Keratinocyte (primary cell): ENCODE measurements around the gene GSC2. TPM values are rescaled to one million over a fixed set of nuclear protein-coding genes. Genes with fewer than 3 reads are reported as not detected.

Experiments
- DNase-seq: peaks from one replicate; pipeline ENCODE4 v3.0.0-alpha.2; 2011; ENCODE audit warnings: low read depth, missing footprints, low spot score
- FAIRE-seq: peaks from 2 replicates; lab custom pipeline; 2011; peaks lifted over from hg19 to GRCh38; lab: Jason Lieb, UNC
- H2AFZ ChIP-seq: 2 replicates; pipeline ENCODE4 v1.6.0; 2012; ENCODE audit warnings: low read length, control low read depth, inconsistent platforms; ENCODE audit not compliant: control insufficient read depth
- H3K27ac ChIP-seq: 2 replicates; pipeline ENCODE4 v1.5.1; 2011; ENCODE audit warnings: low read length; ENCODE audit not compliant: control insufficient read depth, insufficient read depth
- H3K27me3 ChIP-seq: 3 replicates; pipeline ENCODE4 v1.6.0; 2011; ENCODE audit warnings: low read length; ENCODE audit not compliant: control insufficient read depth, insufficient read depth; ENCODE audit errors: extremely low read depth
- H3K36me3 ChIP-seq, 2 experiments: 2 replicates in 1 of 2; 3 replicates in 1 of 2; pipeline ENCODE4 v1.5.1; 2011; ENCODE audit warnings: low read length in 2 of 2, mild to moderate bottlenecking in 1 of 2; ENCODE audit not compliant: control insufficient read depth in 2 of 2, insufficient read depth in 2 of 2; ENCODE audit errors: extremely low read depth in 1 of 2
- H3K4me1 ChIP-seq: 3 replicates; pipeline ENCODE4 v1.5.1; 2011; ENCODE audit warnings: low read length; ENCODE audit not compliant: control insufficient read depth, insufficient read depth; ENCODE audit errors: extremely low read depth
- H3K4me2 ChIP-seq: 3 replicates; pipeline ENCODE4 v1.6.0; 2011; ENCODE audit warnings: low read depth, low read length; ENCODE audit not compliant: control insufficient read depth, insufficient read depth; ENCODE audit errors: extremely low read depth
- H3K4me3 ChIP-seq, 3 experiments: fragments of 200-600 bp in 1 of 3; sonication (generic) in 1 of 3; 2 replicates in 2 of 3; 3 replicates in 1 of 3; pipeline ENCODE4 v1.5.1; 2011 to 2016; ENCODE audit warnings: low read length in 3 of 3, mild to moderate bottlenecking in 3 of 3, control low read depth in 2 of 3, inconsistent platforms in 1 of 3, low read depth in 1 of 3, mixed read lengths in 1 of 3, mixed run types in 1 of 3, moderate library complexity in 1 of 3; ENCODE audit not compliant: control insufficient read depth in 2 of 3, insufficient read depth in 2 of 3; ENCODE audit errors: extremely low read depth in 1 of 3
- H3K79me2 ChIP-seq: 2 replicates; pipeline ENCODE4 v1.6.0; 2012; ENCODE audit warnings: low read length; ENCODE audit not compliant: control insufficient read depth, insufficient read depth
- H3K9ac ChIP-seq: 3 replicates; pipeline ENCODE4 v1.6.0; 2011; ENCODE audit warnings: low read length; ENCODE audit not compliant: control insufficient read depth, insufficient read depth; ENCODE audit errors: extremely low read depth
- H3K9me1 ChIP-seq: 3 replicates; pipeline ENCODE4 v1.6.0; 2011; ENCODE audit warnings: low read length; ENCODE audit not compliant: control insufficient read depth, insufficient read depth; ENCODE audit errors: extremely low read depth
- H3K9me3 ChIP-seq: 2 replicates; pipeline ENCODE4 v1.5.1; 2012; ENCODE audit warnings: low read depth, low read length; ENCODE audit not compliant: control insufficient read depth
- H4K20me1 ChIP-seq: 3 replicates; pipeline ENCODE4 v1.6.0; 2011; ENCODE audit warnings: low read length; ENCODE audit not compliant: control insufficient read depth, insufficient read depth; ENCODE audit errors: extremely low read depth
- EZH2 ChIP-seq: IDR thresholded peaks from one replicate; pipeline ENCODE4 v1.6.1; 2012; ENCODE audit warnings: inconsistent platforms, mild to moderate bottlenecking, low read length, moderate library complexity
- dilution Hi-C: fragments of 300-500 bp; cut with MboI; formaldehyde crosslinking; loops from one replicate; pipeline ENCODE4 v1.7.0; 2020; ENCODE audit warnings: low sequenced_read_pairs; ENCODE audit not compliant: extremely low pct_ligation_motif_present
- polyA plus RNA-seq, 5 experiments: library from polyadenylated mRNA; depleted of rRNA in 3 of 5; stranded (reverse) in 3 of 5; stranded (forward) in 1 of 5; unstranded in 1 of 5; fragments of >200 nt; gene quantifications; 1 replicate in 1 of 5; 2 replicates in 3 of 5; 3 replicates in 1 of 5; pipeline versions ENCODE4 v1.2.1 to v1.2.3, GENCODE V29; 2011 to 2012; ENCODE audit warnings: missing spikeins in 2 of 5, low read depth in 1 of 5, low replicate concordance in 1 of 5
- TF ChIP-seq, protein P1 (sequence below), 3 experiments: IDR thresholded peaks in 1 of 3; conservative IDR thresholded peaks in 1 of 3; optimal IDR thresholded peaks in 1 of 3; 2 replicates in 2 of 3; 3 replicates in 1 of 3; pipeline versions ENCODE3 to v1.5.1; 2011; ENCODE audit warnings: low read length in 3 of 3, mild to moderate bottlenecking in 3 of 3, moderate library complexity in 2 of 3, control low read depth in 1 of 3, inconsistent platforms in 1 of 3; ENCODE audit not compliant: insufficient read depth in 2 of 3; ENCODE audit errors: extremely low read depth in 1 of 3

GSC2 gene
- polyA plus RNA-seq, 1 donor (not counting 4 experiments of a cell fraction or from before 2014, with no cell fraction given): not detected

DNA sequence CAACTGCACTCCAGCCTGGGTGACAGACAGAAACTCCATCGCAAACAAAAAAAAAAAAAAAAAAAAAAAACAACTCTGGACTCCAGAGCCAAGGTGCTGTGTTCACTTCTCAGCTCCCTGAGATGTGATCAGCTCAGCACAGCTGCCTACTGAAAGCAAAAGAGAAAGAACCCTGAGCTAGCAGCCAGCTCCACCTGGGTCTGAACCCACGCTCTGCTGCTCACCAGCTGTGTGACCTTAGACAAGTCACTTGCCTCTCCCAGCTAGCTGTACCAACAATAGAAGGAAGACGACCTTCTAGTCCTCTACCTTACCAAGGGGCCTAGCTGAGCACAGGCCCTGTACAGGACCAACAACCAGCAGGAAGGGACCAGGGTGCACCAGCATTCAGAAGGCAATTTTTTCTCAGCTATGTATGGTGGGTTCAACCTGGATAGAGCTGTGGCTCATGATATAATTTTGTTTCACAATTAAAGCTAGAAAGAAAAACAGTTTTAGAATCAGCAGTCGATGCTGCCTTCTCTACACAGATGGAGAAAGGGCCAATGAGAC, 31.7 kb downstream of the GSC2 start:
- dilution Hi-C loops: no loop called here
- H3K4me1 ChIP-seq: peaks cover 20% of the 10 kb centered on the region
- H3K9ac ChIP-seq: no peak overlapping the region
- no peak overlapping the region for H3K4me2 ChIP-seq
- no peak overlapping the region for H3K27ac ChIP-seq
- no peaks in the 10 kb centered on the region for H3K9me3 ChIP-seq
- H2AFZ ChIP-seq: no peak overlapping the region
- peaks cover 84% of the 10 kb centered on the region for H3K79me2 ChIP-seq
- no peak for FAIRE-seq
- H3K4me3 ChIP-seq: no peak overlapping the region
- peaks cover 18% of the 10 kb centered on the region for H3K9me1 ChIP-seq
- no peak for DNase-seq
- H4K20me1 ChIP-seq: peaks cover 39% of the 10 kb centered on the region
- TF ChIP-seq EZH2: no peak
- TF ChIP-seq, protein P1, sequence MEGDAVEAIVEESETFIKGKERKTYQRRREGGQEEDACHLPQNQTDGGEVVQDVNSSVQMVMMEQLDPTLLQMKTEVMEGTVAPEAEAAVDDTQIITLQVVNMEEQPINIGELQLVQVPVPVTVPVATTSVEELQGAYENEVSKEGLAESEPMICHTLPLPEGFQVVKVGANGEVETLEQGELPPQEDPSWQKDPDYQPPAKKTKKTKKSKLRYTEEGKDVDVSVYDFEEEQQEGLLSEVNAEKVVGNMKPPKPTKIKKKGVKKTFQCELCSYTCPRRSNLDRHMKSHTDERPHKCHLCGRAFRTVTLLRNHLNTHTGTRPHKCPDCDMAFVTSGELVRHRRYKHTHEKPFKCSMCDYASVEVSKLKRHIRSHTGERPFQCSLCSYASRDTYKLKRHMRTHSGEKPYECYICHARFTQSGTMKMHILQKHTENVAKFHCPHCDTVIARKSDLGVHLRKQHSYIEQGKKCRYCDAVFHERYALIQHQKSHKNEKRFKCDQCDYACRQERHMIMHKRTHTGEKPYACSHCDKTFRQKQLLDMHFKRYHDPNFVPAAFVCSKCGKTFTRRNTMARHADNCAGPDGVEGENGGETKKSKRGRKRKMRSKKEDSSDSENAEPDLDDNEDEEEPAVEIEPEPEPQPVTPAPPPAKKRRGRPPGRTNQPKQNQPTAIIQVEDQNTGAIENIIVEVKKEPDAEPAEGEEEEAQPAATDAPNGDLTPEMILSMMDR (optimal IDR thresholded peaks at IDR 0.05 in 1 of 3, IDR thresholded peaks at IDR 0.05 in 1 of 3, conservative IDR thresholded peaks at IDR 0.05 in 1 of 3; ENCODE audit: extremely low read depth in 1 of 3, insufficient read depth in 2 of 3, low read length in 3 of 3): no peak
- peaks cover 9 to 21% of the 10 kb centered on the region in 2 experiments for H3K36me3 ChIP-seq
- no peaks in the 10 kb centered on the region for H3K27me3 ChIP-seq

DNA sequence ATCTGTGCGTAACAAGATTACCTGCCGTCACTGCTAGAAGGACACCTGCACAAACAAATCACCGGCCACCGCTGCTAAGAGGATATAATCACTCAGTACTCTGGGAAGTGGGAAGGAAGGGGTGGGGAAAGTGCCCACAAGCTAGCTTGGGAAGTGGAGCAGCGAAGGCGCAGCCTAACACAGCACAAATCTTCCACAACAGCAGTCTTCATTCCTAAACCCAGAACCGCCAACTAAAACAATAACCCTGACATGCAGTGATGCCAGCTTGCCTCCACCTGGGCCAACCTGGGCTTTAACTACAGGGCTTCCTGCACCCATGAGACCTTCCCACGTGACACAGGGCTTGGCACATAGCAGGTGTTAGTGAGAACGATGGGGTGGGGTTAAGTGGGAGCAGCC, 33.0 kb downstream of the GSC2 start:
- TF ChIP-seq, protein P1 (optimal IDR thresholded peaks at IDR 0.05 in 1 of 3, IDR thresholded peaks at IDR 0.05 in 1 of 3, conservative IDR thresholded peaks at IDR 0.05 in 1 of 3; ENCODE audit: extremely low read depth in 1 of 3, insufficient read depth in 2 of 3, low read length in 3 of 3): no peak
- no peak for TF ChIP-seq EZH2
- DNase-seq (no peak), FAIRE-seq (no peak)
- Histone ChIP-seq H3K27ac (no peak overlapping the region), H2AFZ (no peak overlapping the region), H3K4me1 (peaks cover 15% of the 10 kb centered on the region), H3K36me3 (peaks cover 9 to 22% of the 10 kb centered on the region in 2 experiments), H3K9me3 (no peaks in the 10 kb centered on the region), H3K9ac (no peak overlapping the region), H4K20me1 (peaks cover 39% of the 10 kb centered on the region), H3K4me2 (no peak overlapping the region), H3K9me1 (peaks cover 18% of the 10 kb centered on the region), H3K79me2 (peaks cover 95% of the 10 kb centered on the region), H3K27me3 (no peaks in the 10 kb centered on the region), H3K4me3 (no peak overlapping the region)
- dilution Hi-C loops: no loop called here
